ENCODE results near the gene RCAN3.

Gene RCAN3

DNA sequence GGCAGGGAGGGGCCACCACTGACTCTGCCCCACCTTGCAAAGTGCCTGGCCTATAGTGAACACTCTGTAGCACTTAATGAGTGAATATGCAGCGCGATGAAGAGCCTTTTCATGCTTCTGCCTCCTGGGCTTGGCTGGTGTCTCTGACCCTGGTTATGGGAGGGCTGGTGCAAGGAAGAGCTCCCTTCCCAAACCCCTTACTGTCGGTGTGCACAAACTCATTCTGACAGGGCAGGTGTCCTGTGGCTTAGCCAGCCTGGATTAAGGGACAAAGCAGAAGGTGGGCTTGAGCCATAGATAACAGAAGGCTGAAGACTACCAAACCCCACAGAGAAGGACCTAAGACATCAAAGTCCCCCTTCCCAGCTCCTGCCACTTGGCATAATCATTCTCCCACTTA is 51.3 kb downstream of the RCAN3 start:
- no peak for DNase-seq

DNA sequence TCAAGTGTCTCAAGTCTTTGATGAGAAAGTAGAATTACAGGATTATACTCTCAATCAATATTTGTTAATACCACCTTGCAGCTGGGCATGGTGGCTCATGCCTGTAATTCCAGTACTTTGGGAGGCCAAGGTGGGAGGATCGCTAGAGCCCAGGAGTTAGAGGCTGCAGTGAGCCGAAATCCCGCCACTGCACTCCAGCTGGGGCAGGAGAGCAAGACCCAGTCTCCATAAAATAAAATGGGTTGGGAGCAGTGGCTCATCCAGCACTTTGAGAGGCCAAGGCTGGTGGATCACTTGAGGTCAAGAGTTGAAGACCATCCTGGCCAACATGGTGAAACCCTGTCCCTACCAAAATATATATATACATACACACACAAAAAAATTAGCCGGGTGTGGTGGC is 52.1 kb downstream of the RCAN3 start:
- DNase-seq, result no peak

DNA sequence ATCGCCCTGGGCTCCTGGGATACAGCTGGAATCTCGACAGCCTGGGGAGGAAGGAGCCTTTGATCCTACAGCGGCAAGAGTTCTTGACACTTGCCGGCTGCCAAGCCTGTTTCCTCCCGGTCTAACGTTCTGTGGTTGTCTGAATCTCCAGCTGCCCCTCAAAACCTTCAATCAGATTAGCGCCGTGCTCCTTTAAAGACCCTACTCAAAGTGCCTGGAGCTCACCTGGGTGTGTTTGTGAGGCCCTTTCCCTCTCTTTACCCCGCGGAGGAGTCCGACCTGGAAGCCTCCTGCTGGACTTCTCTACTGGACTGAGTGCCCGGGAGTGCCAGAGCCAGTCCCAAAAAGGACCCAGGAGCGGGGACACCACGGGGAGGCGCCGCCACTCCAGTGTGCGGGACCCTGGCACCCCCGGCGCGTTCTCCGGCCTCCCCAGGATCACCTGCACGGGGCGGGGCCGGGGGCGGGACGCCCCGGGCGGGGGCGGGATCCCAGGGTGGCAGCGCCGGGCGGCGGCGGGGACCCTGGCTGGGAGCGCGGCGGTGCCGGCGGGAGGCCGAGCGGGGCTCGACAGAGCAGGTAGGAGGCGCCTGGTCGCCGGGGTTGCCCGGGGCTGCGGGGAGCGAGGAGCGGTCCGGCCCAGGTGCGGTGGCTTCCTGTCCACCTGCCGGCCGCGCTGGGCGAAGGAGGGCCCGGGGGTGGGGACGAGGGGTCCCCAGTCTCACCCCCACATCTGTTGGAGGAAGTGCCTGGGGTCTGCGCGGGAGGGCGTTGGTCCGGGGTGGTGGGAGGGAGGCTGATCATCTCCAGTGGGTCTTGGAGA is 53.2 kb downstream of the RCAN3 start, which contains the start of gene NCMAP:
Gene NCMAP (plus strand): TSS at position 497 of the 823 bp plus-strand sequence. CDS start 39,344 bp downstream, outside the sequence.
- peak; percentile 45 for DNase-seq

DNA sequence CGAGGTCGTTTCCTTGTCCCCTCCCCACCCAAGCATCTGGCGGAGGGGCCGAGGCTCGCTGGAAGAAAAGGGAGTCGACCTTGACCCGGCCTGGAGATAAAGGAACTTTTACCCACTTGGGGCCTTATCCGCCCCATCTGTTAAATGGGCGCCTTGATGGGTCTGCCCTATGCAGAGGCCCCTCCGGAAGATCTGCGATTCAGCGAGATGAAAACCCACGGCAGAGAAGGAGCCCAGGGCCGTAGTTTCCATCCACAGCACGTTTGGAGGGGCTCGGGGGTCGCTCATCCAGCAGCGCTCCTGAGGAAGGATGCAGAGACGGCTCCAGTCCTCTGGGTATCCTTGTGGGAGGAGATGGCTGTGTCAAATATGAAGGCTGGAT is 53.8 kb downstream of the RCAN3 start:
- DNase-seq, result no peak

DNA sequence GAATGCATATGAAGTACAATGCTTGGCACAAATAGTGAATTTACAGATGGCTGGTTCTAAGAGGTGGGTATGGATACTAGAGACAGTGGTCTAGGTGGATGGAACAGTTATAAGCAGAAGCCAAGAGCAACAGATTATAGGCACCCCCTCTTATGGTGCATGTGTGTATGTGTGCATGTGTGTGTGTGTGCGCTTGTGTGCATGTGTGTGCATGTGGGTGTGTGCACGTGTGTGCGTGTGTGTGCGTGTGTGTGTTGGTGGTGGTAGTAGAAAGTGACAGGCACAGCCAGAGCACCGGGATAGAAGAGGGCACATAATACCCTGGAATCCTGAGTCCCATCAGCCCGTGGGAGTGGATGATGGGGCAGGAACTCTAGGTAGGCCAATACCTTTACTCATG is 54.6 kb downstream of the RCAN3 start:
- no peak for DNase-seq

DNA sequence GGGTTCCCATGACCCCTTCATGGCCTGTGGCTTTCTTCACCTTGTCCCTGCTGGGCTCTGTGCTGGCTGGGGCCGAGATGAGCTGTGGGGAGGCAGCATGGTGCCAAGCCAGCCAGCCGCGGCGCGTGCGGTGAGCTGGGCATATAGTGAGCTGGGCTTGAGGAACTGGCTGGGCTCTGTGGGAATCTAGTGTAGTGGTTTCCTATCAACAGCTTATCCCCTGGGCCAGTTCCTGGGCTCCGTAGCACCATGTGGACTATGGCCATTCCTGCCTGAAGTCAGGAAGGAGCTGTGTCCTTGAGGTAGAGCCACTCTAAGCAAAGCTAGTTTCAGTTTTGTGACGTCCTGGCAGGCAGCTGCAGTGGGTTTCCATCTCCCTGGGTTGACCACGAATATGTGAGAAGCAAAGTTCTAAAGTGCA is 55.1 kb downstream of the RCAN3 start:
- no peak for DNase-seq

DNA sequence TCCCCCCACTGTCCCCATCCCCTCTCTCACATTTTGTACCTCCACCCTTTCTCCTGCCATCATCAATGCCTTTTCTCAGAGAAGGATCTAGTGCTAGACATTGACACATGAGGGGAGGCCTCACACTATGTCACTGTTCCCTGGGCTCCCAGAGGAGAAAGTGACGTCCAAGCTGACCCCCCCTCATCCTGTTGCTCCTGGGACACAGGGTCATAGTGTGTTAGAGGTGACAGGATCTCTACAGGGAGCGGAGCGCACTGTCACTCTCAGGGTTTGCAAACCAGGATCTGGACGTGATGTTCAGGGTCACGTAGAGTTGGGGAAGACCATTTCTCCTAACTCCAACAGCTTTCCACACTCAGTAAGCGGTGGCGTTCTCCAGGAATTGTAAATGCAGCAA is 55.8 kb downstream of the RCAN3 start:
- no peak for DNase-seq

DNA sequence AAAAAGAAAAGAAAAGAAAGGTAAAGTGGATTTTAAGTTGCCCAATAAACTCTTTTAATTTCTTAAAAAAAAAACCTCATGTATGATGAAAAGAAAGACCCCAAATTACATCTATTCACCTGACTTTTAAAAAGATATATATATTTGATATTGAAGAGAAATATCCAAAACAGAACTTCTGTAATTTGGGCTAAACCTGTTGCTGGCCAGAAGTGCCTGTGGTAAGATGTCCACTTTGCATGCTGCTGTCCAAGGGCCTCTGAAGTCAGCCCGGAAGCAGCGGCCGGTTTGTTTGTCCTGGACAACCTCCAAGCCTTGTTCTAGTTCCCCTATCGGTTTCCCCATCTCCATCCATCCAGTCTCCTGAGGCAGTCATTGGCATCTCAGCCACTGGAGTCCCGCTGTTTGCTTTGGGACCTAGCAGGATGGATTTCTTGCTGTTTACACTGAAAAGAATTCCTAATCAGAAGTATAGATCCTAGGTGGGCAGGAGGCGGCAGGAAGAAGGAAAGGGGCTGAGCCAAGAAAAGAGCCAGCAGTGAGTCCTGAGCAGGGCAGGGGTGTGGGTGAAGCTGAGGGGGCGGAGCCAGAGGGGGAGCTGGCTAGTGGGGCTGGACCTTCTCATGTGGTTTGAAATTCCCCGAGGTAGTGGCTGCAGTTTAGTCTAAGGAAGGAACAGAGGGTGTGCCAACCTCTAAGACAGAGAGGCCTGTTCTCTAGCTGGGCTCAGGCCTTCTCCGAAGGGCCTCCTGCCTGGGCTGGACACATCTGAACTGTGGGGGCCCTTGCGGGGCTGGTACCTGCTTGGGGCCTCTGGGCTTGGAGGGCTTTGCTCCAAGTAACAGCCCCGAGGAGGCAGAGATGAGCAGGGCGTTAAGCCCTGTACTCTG is 56.5 kb downstream of the RCAN3 start:
- DNase-seq, result no peak

DNA sequence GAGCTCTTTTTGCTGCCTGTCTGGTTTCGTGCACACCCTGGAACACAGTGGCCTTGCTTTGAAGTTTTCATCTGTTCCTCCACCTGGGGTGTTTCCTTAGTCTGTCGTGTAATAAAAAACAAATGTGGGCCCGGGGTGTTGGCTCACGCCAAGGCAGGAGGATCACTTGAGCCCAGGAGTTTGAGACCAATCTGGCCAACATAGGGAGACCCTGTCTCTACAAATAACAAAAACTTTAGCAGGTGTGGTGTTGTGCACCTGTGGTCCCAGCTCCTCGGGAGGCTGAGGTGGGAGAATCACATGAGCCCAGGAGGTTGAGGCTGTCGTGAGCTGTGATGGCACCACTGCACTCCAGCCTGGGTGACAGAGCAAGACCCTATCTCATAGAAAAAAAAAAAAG is 57.7 kb downstream of the RCAN3 start:
- DNase-seq, result no peak

DNA sequence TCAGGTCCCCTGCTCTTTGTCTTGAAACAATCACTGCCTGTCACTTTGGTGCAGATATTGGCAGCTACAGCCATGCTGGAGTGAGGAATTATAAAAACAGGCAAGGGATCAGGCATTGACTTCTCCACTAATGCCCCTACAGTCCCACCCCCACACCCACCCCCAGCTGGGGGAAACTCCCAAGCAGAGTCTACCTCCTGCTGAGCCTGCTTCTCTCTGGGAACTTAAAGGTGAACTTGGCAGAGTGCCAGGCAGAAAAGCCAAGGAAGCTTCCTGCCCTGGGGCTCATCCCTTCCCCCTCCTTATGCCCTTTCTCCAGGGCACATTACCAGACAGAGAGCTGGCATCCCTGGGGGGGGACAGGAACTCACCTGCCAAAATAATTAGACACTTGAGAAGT is 60.0 kb downstream of the RCAN3 start:
- no peak for DNase-seq

DNA sequence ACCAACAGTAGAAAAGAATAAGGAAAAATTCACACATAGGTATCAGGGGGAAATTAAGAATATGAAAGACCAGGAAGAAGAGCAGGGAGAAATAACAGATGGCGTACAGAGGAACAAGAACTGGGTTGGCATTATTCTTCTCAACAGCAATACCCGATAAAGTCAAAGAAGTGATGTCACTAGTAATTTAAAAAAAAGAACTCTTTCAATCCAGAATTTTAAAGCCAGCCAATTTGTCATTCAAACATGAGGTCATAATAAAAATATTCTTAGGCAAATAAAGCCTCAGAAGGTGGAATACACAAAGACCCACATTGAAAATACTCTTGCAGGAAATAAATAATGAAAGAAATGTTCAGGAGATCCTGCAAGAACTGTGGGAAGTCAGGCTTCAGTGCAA is 62.1 kb downstream of the RCAN3 start:
- no peak for DNase-seq

DNA sequence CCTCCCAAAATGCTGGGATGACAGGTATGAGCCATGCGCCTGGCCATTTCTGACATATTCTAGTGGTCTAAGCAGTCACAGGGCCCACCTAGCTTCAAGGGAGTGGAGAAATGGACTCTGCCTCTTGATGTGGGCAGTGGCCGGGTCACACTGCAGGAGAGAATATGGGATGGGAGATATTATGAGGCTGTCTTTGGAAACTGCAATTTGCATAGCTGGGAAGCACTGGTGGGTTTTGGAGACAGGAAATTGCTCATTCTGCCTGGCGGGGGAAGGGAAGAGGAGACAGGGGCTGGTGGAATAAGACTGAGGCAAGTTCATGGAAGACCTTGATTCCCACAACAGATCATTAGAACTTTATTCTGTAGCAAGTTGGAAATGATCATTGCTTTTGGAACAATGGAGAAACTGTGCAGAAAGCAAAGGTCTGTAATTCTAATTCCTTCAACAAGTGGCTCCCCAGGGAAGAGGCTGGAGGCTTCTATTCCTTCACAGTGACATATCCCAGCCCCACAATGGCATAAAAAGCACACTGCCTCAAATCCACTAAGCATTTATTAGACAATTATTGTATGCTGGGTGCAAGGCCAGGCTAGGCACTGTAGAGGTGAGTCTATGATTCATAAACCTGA is 63.7 kb downstream of the RCAN3 start:
- no peak for DNase-seq

DNA sequence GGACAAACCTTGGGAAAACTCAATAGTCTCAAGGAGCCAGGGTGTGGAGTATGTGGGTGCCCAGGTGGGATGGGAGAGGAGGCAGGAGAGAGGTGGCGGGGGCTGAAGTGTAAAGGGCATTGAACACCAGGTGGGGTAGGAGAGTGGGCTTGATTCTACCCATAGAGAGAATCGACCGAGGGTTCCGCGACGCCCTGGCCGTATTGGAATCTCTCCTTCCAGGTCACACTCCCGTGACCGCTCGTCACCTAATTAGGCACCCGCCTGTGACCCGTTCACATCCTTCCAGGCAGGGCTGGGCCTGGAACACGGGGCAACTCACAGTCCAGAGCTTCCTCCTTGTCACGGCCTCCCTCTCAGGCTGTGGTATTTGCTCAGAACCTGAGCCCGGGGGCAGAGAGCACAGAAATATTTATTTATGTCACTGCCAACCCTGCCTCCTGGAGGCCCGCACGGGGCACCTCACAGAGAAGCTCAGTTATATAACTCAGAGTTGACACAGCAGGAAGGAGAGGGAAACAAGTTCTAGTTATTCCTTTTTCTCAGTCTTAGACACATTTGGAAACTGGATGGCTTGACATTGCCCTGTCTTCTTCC is 65.3 kb downstream of the RCAN3 start:
- no peak for DNase-seq

DNA sequence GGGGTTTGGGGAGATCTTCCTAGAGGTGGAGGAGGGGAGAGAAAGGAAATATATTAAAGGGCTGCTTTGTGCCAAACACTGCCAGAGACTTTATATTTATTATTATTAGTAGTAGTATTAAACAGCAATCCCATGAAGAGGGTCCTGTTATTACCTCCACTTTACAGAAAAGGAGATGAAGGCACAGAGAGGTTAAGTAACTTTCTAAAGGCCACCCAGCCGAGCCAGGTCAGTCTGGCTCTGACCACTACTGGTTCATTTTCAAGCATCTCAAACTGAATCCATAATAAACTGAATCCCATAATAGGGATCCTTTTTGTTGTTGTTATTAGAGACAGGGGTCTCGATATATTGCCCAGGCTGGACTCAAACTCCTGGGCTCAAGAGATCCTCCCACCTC is 65.8 kb downstream of the RCAN3 start:
- no peak for DNase-seq

DNA sequence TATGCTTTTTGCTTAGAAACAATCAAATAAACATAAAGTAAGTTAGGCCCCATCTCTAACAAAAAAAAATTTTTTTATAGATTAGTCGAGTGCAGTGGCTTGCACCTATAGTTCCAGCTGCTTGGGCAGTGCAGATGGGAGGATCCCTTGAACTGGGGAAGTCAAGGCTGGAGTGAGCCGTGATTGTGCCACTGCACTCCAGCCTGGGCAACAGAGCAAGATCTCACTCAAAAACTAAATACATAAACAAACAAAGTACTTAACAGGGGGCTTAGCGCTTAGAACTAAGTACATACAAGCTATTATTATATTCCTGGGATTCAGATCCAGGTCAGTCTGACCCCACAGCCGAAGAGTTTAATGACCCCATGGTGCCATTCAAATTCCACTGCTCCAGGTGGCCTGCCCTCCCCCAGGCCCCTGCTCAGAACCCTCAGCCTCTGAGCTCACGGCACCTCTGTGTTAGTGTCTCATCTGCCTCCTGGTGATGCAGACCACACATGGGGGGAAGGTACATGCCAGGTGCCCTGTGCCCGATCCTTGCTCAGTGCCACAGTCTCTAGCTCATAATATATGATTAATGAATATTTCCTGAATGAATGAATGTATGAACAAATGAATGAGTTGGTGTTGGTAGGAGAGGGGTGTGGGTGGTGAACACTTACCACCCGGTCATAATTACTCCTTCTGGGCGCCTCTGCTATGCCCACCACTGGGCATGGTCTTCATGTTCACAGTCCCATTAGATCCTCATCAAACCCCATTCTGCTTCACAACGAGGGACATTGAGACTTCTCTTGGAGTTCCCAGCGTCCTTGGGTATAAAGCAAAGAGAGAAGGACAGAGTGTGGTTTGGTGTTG is 67.9 kb downstream of the RCAN3 start:
- DNase-seq, result no peak

DNA sequence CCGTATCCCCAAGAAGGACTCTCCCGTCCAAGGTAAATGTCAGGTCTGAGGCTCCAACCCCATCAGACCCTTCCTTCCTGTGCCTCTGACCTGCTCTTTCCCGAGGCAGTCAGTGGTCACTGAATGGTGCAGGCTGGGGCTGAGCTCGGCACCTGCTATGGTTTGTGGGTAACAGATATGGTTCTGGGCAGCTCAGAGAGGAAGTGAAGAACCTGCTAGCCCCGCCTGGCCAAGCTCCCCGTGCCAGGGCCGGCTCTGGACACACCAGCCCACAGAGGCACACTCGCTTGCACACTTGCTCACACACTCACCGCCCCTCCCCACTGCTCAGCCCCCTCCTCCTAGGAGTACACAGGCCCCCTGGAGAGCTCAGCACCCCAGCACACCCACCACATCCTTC is 69.7 kb downstream of the RCAN3 start:
- DNase-seq, result no peak

DNA sequence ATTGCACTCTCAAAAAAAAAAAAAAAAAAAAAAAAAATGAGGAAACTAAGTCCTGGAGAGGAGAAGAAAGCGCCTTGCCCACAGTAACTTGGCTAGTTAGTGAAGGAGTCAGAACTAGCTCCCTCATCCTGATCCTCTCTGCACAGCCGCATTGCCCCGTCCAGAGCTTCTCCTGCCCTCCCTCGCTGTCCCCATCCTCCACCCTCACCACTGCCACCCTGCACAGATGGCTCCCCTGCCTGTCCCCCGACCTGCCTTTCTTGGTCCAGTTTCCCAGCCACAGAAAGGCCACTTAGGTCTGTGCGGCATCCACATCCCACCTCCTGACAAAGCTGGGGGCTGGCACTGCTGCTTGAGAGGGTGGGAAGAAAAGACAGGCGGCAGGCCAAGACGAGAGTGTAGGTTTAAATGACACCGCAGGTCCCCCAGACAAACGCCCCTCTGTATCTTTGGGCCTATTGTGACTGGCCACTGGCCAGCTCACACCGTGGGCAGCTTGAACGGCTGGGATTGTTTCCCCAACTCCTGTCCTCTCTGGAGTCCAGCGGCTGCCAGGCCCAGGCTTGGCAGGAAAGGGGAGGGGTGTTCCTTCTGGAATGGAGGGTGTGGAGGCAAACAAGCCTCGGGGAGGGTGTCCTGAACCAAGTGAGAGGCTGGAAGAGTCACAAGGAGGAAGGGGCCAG is 73.4 kb downstream of the RCAN3 start:
- no peak for DNase-seq

DNA sequence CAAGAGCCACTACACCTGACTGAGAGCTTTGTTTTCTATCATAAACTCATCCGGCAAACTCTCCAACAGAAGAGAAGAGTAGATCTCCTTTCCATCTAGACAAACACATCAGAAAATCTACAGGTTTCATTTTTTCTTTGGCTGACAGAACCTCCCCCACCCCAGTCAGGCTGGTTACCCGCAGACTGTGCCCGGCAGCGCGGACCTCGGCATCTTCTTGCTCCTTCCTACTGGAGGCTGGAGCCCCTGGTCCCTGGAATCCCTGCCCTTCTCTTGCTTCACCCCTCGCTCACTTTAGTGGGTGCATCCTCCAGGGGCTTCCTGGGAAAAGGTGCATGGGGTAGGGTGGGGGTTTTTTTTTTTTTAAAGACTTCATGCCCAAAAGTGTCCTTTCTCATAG is 76.2 kb downstream of the RCAN3 start:
- no peak for DNase-seq

DNA sequence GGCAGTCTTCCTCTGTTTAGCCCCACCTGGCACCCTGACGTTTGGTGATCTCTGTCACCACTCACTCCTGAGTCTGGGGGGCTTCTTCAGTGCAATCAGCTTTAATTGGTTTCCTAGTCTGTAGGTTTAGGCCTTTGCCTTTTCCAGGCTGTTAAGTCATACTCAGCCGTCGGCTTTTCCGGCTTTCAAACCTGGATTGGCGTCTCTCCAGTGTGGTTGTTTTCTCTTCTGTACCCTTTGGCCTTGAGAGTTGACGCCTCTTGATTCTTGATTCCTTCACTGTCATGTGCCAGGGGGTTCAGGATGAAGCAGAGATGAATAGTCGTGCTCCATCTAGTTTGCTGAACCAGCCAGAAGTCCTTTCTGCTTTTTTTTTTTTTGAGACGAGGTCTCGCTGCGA is 78.1 kb downstream of the RCAN3 start:
- DNase-seq, result no peak

DNA sequence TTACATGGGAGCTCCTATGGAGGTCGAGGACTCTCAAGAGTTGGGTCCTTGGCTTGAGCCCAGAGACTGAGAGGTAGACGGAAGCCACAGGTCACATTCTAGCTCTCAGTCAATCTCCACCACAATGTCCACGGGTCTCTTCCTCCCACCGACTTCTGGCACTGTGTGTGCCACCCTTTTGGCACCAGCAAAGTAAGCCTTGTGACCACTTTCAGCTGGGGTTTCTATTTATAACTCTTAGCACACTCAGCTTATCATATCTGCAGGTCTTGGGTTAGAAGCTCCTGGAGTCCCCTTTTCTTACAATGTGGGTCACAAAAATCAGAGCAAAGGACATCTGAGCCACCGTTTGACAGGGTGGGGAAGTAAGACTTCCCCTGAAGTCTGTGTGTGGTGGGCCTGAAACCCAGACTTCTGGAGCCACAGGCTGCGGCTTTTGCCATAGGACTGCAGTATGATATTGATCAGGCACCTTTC is 81.6 kb downstream of the RCAN3 start:
- DNase-seq, result no peak

DNA sequence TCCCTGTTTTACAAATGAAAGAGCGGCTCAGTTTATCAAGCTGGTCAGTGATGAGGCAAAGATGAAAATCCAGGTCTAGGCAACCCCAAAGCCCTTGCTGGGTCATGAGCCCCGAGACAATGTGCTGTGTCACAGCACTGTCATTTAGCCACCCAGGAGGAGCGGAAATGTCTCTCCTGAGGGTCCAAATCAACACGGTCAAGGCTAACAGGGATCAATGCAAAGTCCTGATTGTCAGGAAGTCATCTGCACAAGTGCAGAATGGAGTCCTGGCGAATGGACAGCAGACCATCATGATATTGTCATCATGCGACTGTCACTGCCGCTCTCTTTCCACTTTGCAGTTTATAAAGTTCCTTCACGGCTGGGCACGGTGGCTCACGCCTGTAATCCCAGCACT is 83.5 kb downstream of the RCAN3 start:
- no peak for DNase-seq
